A673 (cell line): ENCODE results near the gene RNF38.

Experiments
- CTCF ChIP-seq: fragments of 300-800, 200-600 bp; sonication (generic); conservative IDR thresholded peaks from 2 replicates; pipeline ENCODE4 v1.5.1; 2017; ENCODE audit warnings: low read depth, mild to moderate bottlenecking, antibody characterized with exemption, low read length, moderate library complexity, mixed read lengths
- EZH2 ChIP-seq: fragments of 200-600 bp; sonication (generic); IDR thresholded peaks from 2 replicates; pipeline ENCODE4 v1.6.1; 2017; ENCODE audit warnings: borderline replicate concordance, low read depth, mild to moderate bottlenecking, mixed read lengths, antibody characterized with exemption, low read length; ENCODE audit not compliant: poor library complexity, severe bottlenecking

- TF ChIP-seq CTCF: no peak
- no peak for TF ChIP-seq EZH2
These were observed 63.1 kb downstream of the RNF38 start for GRCh38 chr9:36337002-36337401.
